ENCODE measurements around the gene DZANK1. TPM values are rescaled to one million over a fixed set of nuclear protein-coding genes. Genes with fewer than 3 reads are reported as not detected.

Gene DZANK1
- total RNA-seq, 3 donors from 2014 or later (not counting 1 experiment from before 2014, with no cell fraction given): 2.7 to 5.7 (median 3.7) TPM

GRCh38 chr20:18397030-18397429 is 69.8 kb downstream of the DZANK1 start:
- no peak overlapping the region for H3K4me3 Mint-ChIP-seq
- H3K36me3 Mint-ChIP-seq: no peaks in the 10 kb centered on the region
- Histone ChIP-seq H3K9me3 (ENCODE audit: control insufficient read depth, insufficient read depth, low read length) (no peaks in the 10 kb centered on the region), H3K4me1 (ENCODE audit: control insufficient read depth, insufficient read depth, low read length) (no peaks in the 10 kb centered on the region), H3K4me3 (ENCODE audit: low read length) (no peak overlapping the region), H3K27me3 (ENCODE audit: control insufficient read depth, insufficient read depth, low read length) (no peaks in the 10 kb centered on the region), H3K36me3 (ENCODE audit: control insufficient read depth, insufficient read depth, low read length) (peaks cover 5% of the 10 kb centered on the region), H3K27ac (ENCODE audit: low read length) (no peak overlapping the region)
- no peaks in the 10 kb centered on the region for H3K4me1 Mint-ChIP-seq
- no peak overlapping the region for H3K27ac Mint-ChIP-seq
- DNase-seq (no peak), ATAC-seq (no peak)
- 85% methylated on average over 2 of the region's 4 CpGs for WGBS (ENCODE audit: insufficient coverage)
- no peaks in the 10 kb centered on the region for H3K9me3 Mint-ChIP-seq
- intact Hi-C loops (cut with micrococcal nuclease): no loop called here
- TF ChIP-seq CTCF (IDR thresholded peaks at IDR 0.05): no peak
- H3K27me3 Mint-ChIP-seq (ENCODE audit: low read depth in 2 of 2): no peaks in the 10 kb centered on the region

- Histone ChIP-seq H3K27me3 (ENCODE audit: control insufficient read depth, insufficient read depth, low read length) (no peaks in the 10 kb centered on the region), H3K4me1 (ENCODE audit: control insufficient read depth, insufficient read depth, low read length) (no peaks in the 10 kb centered on the region), H3K27ac (ENCODE audit: low read length) (no peak overlapping the region), H3K4me3 (ENCODE audit: low read length) (no peak overlapping the region), H3K9me3 (ENCODE audit: control insufficient read depth, insufficient read depth, low read length) (no peaks in the 10 kb centered on the region), H3K36me3 (ENCODE audit: control insufficient read depth, insufficient read depth, low read length) (peaks cover 5% of the 10 kb centered on the region)
- no peaks in the 10 kb centered on the region for H3K9me3 Mint-ChIP-seq
- intact Hi-C loops (cut with micrococcal nuclease): no loop called here
- ATAC-seq: no peak
- 58% methylated on average over 1 of the region's 1 CpG for WGBS (ENCODE audit: insufficient coverage)
- H3K36me3 Mint-ChIP-seq: no peaks in the 10 kb centered on the region
- TF ChIP-seq CTCF (IDR thresholded peaks at IDR 0.05): no peak
- no peak overlapping the region for H3K4me3 Mint-ChIP-seq
- no peaks in the 10 kb centered on the region for H3K4me1 Mint-ChIP-seq
- no peak for DNase-seq
- H3K27me3 Mint-ChIP-seq (ENCODE audit: low read depth in 2 of 2): no peaks in the 10 kb centered on the region
- no peak overlapping the region for H3K27ac Mint-ChIP-seq
Measured at GRCh38 chr20:18395544-18395943, 71.3 kb downstream of the DZANK1 start.

GRCh38 chr20:18394363-18394762 is 72.5 kb downstream of the DZANK1 start:
- no peak for TF ChIP-seq CTCF (IDR thresholded peaks at IDR 0.05)
- Histone ChIP-seq H3K27ac (ENCODE audit: low read length) (no peak overlapping the region), H3K4me3 (ENCODE audit: low read length) (no peak overlapping the region), H3K27me3 (ENCODE audit: control insufficient read depth, insufficient read depth, low read length) (no peaks in the 10 kb centered on the region), H3K9me3 (ENCODE audit: control insufficient read depth, insufficient read depth, low read length) (no peaks in the 10 kb centered on the region), H3K36me3 (ENCODE audit: control insufficient read depth, insufficient read depth, low read length) (peaks cover 11% of the 10 kb centered on the region), H3K4me1 (ENCODE audit: control insufficient read depth, insufficient read depth, low read length) (no peaks in the 10 kb centered on the region)
- H3K4me3 Mint-ChIP-seq: no peak overlapping the region
- no peak for DNase-seq
- 95% methylated on average over 4 of the region's 4 CpGs for WGBS (ENCODE audit: insufficient coverage)
- no peaks in the 10 kb centered on the region for H3K27me3 Mint-ChIP-seq (ENCODE audit: low read depth in 2 of 2)
- H3K27ac Mint-ChIP-seq: no peak overlapping the region
- H3K4me1 Mint-ChIP-seq: no peaks in the 10 kb centered on the region
- H3K9me3 Mint-ChIP-seq: no peaks in the 10 kb centered on the region
- no peaks in the 10 kb centered on the region for H3K36me3 Mint-ChIP-seq
- intact Hi-C loops (cut with micrococcal nuclease): no loop called here
- ATAC-seq: no peak

- Mint-ChIP-seq H3K4me1 (no peaks in the 10 kb centered on the region), H3K36me3 (no peaks in the 10 kb centered on the region), H3K27me3 (ENCODE audit: low read depth in 2 of 2) (no peaks in the 10 kb centered on the region), H3K9me3 (no peaks in the 10 kb centered on the region), H3K4me3 (no peak overlapping the region), H3K27ac (no peak overlapping the region)
- ATAC-seq: no peak
- DNase-seq: no peak
- TF ChIP-seq CTCF (IDR thresholded peaks at IDR 0.05): no peak
- Histone ChIP-seq H3K4me1 (ENCODE audit: control insufficient read depth, insufficient read depth, low read length) (no peaks in the 10 kb centered on the region), H3K9me3 (ENCODE audit: control insufficient read depth, insufficient read depth, low read length) (no peaks in the 10 kb centered on the region), H3K4me3 (ENCODE audit: low read length) (no peak overlapping the region), H3K27ac (ENCODE audit: low read length) (no peak overlapping the region), H3K36me3 (ENCODE audit: control insufficient read depth, insufficient read depth, low read length) (peaks cover 9% of the 10 kb centered on the region), H3K27me3 (ENCODE audit: control insufficient read depth, insufficient read depth, low read length) (no peaks in the 10 kb centered on the region)
- intact Hi-C loops (cut with micrococcal nuclease): no loop called here
- WGBS (ENCODE audit: insufficient coverage): 100% methylated on average over 3 of the region's 5 CpGs
Measured at GRCh38 chr20:18391686-18392085, 75.1 kb downstream of the DZANK1 start.

Measured in natural killer cell (primary cell).